Thoracic aorta (tissue), 2 donors: Measurements from ENCODE around the gene UBA52. TPM values are rescaled to one million over a fixed set of nuclear protein-coding genes. Genes with fewer than 3 reads are reported as not detected.
A peak's percentile ranks its signal among the peaks of the same experiment; 100 is the strongest.

Experiments used
- ATAC-seq: fragments of 150-250 bp; one replicate; pipeline ENCODE4 v1.8.0; 2017; ENCODE audit warnings: low read depth; ENCODE audit not compliant: insufficient number of reproducible peaks, low FRiP score
- DNase-seq: peaks from one replicate; pipeline ENCODE4 v3.0.0-alpha.2; 2020; ENCODE audit warnings: low spot score
- H3K27ac ChIP-seq, 2 donors: fragments of 200-600 bp; sonication (generic); 1 replicate in 1 of 2; 2 replicates in 1 of 2; pipeline ENCODE4 v1.5.1; 2016; ENCODE audit warnings: mild to moderate bottlenecking in 2 of 2, moderate library complexity in 2 of 2
- H3K27me3 ChIP-seq: fragments of 200-600 bp; sonication (generic); replicated peaks from 2 replicates; pipeline ENCODE4 v1.6.0; 2016; ENCODE audit warnings: mild to moderate bottlenecking; ENCODE audit not compliant: insufficient read depth
- H3K36me3 ChIP-seq: fragments of 200-600 bp; sonication (generic); one replicate; pipeline ENCODE4 v1.5.1; 2016
- H3K4me1 ChIP-seq, 2 donors: fragments of 200-600 bp; sonication (generic); 1 replicate in 1 of 2; 2 replicates in 1 of 2; pipeline versions ENCODE4 v1.5.1 to v1.6.0; 2016; ENCODE audit warnings: low read depth in 2 of 2, mild to moderate bottlenecking in 1 of 2; ENCODE audit not compliant: control insufficient read depth in 1 of 2
- H3K4me3 ChIP-seq: fragments of 200-600 bp; sonication (generic); 2 replicates; pipeline ENCODE4 v1.5.1; 2016; ENCODE audit warnings: mild to moderate bottlenecking
- H3K9me3 ChIP-seq: fragments of 200-600 bp; sonication (generic); 2 replicates; pipeline ENCODE4 v1.5.1; 2016
- total RNA-seq, 2 donors: library from RNA; depleted of rRNA; stranded (reverse); fragments of >200 nt; gene quantifications; one replicate each; pipeline versions ENCODE4 v1.1.0 to v1.2.3, GENCODE V29; 2016
- TF ChIP-seq, protein P1 (sequence below): fragments of 200-600 bp; sonication (generic); IDR thresholded peaks from one replicate; pipeline ENCODE4 v1.5.1; 2019; ENCODE audit warnings: antibody characterized with exemption

The UBA52 gene
- total RNA-seq, 2 donors from 2014 or later = 306 to 438 TPM

GRCh38 chr19:18557411-18558201 lies 14.1 kb upstream of the UBA52 start, which contains the start of gene KXD1:
KXD1 (plus strand) TSS chr19:18557870; CDS start chr19:18562057, 4,187 bp downstream.
- Histone ChIP-seq H3K9me3 (no peaks in the 10 kb centered on the region), H3K4me3 (peak within 1 kb of the TSS; percentile 91)

DNA sequence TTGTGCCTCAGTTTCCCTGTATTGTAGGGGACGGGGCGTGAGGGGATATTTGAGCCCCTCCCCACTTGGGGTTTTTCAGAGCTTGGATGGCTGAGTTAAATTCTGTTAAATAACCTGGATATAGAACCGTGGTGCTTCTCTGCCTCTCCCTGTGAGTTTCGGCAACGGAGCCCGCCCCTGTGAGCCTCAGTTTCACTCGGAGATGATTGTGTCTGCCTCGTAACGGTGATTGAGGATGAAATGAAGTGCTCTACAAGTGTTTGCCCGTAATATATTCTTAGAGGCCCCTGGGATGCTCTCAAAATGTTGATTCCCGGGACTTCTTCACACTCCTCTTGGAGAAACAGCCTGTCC lies 13.5 kb upstream of the UBA52 start:
- no peak for ATAC-seq
- H3K9me3 ChIP-seq = no peaks in the 10 kb centered on the region

More at GRCh38 chr19:18557411-18558201, 14.1 kb upstream of the UBA52 start, which contains the start of gene KXD1:
- DNase-seq (peak; percentile 94), ATAC-seq (peak; percentile 90)
- Histone ChIP-seq H3K4me1 (peaks cover 18 to 45% of the 10 kb centered on the region in 2 donors), H3K27me3 (no peaks in the 10 kb centered on the region), H3K36me3 (no peaks in the 10 kb centered on the region), H3K27ac (peak within 1 kb of the TSS; percentile 98 to 99)
- TF ChIP-seq, protein P1, sequence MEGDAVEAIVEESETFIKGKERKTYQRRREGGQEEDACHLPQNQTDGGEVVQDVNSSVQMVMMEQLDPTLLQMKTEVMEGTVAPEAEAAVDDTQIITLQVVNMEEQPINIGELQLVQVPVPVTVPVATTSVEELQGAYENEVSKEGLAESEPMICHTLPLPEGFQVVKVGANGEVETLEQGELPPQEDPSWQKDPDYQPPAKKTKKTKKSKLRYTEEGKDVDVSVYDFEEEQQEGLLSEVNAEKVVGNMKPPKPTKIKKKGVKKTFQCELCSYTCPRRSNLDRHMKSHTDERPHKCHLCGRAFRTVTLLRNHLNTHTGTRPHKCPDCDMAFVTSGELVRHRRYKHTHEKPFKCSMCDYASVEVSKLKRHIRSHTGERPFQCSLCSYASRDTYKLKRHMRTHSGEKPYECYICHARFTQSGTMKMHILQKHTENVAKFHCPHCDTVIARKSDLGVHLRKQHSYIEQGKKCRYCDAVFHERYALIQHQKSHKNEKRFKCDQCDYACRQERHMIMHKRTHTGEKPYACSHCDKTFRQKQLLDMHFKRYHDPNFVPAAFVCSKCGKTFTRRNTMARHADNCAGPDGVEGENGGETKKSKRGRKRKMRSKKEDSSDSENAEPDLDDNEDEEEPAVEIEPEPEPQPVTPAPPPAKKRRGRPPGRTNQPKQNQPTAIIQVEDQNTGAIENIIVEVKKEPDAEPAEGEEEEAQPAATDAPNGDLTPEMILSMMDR = no peak

GRCh38 chr19:18558604-18559003 lies 13.1 kb upstream of the UBA52 start:
- Histone ChIP-seq H3K4me1 (peaks cover 20 to 55% of the 10 kb centered on the region in 2 donors), H3K36me3 (peaks cover 3% of the 10 kb centered on the region), H3K27ac (peak overlapping the region; percentile 98 to 99), H3K27me3 (no peaks in the 10 kb centered on the region), H3K4me3 (peak overlapping the region; percentile 91), H3K9me3 (no peaks in the 10 kb centered on the region)
- TF ChIP-seq, protein P1 = no peak
- no peak for ATAC-seq
- DNase-seq = no peak

More for the DNA sequence above, 13.5 kb upstream of the UBA52 start:
- Histone ChIP-seq H3K36me3 (no peaks in the 10 kb centered on the region), H3K4me3 (peak overlapping the region; percentile 91), H3K4me1 (peaks cover 20 to 50% of the 10 kb centered on the region in 2 donors), H3K27me3 (no peaks in the 10 kb centered on the region), H3K27ac (peak overlapping the region; percentile 98 to 99)
- DNase-seq = no peak
- TF ChIP-seq, protein P1 = no peak

- Histone ChIP-seq H3K36me3 (peaks cover 6% of the 10 kb centered on the region), H3K27ac (peak overlapping the region; percentile 93 to 98), H3K4me1 (peaks cover 20 to 56% of the 10 kb centered on the region in 2 donors), H3K4me3 (no peak overlapping the region), H3K9me3 (no peaks in the 10 kb centered on the region), H3K27me3 (no peaks in the 10 kb centered on the region)
- DNase-seq (no peak), ATAC-seq (no peak)
- TF ChIP-seq, protein P1 = no peak
These were observed 12.0 kb upstream of the UBA52 start for GRCh38 chr19:18559685-18560084.

DNA sequence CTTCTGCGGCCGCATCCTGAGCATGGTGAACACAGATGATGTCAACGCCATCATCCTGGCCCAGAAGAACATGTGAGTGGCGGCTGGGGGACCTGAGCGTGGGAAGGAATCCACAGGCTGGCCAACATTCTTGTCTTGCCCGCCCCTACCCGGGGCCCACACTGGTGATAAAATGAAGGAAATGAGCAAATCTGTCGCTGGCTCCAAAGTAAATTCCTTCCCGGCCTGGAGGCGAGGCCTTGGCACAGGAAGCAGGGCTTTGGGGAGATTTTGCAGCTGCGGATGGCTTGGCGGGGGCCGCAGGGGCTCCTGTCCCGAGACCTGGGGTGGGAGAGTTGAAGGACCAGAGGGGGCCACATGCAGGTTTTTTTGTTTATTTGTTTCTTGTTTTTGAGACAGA lies 9.6 kb upstream of the UBA52 start:
- Histone ChIP-seq H3K4me3 (peak overlapping the region; percentile 28), H3K4me1 (peaks cover 20 to 56% of the 10 kb centered on the region in 2 donors), H3K9me3 (no peaks in the 10 kb centered on the region), H3K27ac (peak overlapping the region; percentile 93 to 98), H3K36me3 (peaks cover 29% of the 10 kb centered on the region), H3K27me3 (no peaks in the 10 kb centered on the region)
- TF ChIP-seq, protein P1 = no peak
- DNase-seq (peak; percentile 38), ATAC-seq (peak; percentile 43)
